ENCODE results near the gene LDAH.
"Not testable (repeated sequence)": the region's sequence is repeated elsewhere in the genome, so short reads cannot be mapped to it uniquely, and the experiment has no call there.

The LDAH gene

DNA sequence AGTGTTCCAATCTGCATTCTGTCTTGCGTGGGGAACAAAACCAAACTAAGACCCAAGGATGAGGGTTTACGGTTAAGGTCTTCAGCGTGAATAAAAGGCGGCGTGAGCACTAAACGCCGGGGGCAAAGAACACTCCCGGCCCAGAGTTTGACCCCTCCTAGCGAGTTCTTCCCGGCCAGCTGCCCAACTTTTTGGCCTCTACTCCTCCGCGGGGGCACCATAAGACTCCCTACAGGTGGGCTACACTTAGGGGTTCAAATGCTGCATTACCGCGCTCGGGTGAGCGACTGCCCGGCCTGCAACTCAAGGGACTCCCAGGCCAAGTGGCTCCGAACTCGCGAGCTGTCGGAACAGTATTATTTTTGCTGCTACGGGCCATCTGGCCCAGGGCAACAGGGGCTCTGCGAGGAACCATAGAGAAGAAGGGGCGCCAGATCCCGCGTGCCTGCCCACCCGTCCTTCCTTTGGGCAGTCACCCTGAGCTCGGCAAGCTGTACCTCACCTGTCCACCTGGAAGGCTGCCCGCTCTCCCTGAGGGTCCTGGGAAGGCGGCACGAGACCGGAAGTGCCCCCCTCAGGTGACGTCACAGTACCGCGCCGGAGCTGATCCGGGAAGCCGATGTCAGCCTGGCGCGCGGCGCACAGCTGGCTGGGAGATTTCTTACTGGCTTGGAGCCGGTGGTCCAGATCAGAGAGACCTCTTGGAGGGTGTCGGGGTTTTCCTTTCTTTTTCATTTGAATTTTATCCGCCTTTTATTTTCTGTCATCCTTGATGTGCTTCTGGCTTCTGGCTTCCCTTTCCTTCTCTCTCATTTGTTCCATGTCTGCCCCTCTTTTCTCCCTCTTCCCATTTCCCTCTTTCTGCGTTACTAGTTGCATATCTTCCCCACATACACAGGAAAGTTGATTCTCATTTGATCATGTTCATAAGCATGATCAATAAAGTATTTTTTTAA, at the start of gene LDAH:
Gene LDAH, minus strand, starts transcription at position 567 of the 956 bp plus-strand sequence. CDS start 21,638 bp downstream, outside the sequence.
- DNase-seq, result peak; percentile 66 to 84 (median 70)

DNA sequence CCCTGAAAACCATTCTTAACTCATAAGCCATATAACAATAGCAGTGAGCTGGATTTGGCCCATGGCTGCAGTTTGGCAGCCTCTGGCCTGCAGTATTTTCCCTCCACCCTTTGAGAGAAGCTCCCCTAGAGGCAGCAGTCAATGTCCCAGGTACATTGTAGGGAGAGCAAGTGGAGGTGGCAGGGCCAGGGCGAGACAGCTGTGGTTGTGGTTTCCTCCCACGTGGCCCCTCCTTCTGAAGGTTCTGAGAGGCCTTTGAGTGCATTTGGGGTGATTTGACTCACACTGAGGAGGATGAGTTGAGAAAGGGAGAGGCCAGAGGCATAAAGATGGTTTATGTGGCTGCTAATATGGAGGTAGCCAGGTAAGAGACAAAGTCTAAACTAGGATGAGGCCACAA, 45.5 kb upstream of the LDAH start:
- peak in 2 of 6 experiments; percentile 11 to 19 for DNase-seq

DNA sequence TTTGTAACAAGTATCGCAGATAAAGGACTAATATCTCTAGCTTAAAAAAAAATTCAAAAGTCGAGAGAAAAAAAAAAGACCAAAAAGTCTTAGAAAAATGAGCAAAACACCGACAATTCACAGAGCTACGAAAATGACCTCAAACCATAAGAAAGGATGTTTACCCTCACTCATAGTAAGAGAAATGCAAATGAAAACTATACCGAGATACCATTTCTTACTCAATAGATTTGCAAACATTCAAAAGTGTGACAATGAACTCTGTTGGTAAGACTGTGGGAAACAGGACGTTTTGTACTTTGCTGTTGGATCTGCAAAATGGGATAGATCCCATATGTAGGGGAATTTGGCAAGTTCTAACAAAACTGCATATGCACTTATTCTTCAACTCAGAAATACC, 39.9 kb upstream of the LDAH start:
- no peak for DNase-seq

GRCh38 chr2:20855456-20855855, 32.6 kb upstream of the LDAH start:
- DNase-seq, result no peak

DNA sequence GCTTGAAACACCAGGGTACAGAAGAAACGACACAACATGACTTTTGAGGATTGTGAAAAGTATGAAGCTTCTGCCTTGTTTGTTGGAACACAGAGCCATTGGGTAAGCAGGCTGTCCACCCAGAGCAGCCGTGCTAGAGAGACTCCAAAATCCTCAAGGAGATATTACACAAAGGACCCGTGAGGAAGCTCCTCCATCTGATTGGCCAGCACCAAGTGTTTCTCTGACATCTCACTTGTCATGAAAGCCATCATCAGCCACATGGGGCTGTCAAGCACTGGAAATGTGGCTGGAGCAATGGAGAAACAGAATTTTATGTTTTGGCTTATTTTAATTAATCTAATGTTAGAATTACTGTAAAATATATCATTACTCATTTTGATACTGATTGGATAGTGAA, 29.8 kb upstream of the LDAH start:
- DNase-seq, result no peak

DNA sequence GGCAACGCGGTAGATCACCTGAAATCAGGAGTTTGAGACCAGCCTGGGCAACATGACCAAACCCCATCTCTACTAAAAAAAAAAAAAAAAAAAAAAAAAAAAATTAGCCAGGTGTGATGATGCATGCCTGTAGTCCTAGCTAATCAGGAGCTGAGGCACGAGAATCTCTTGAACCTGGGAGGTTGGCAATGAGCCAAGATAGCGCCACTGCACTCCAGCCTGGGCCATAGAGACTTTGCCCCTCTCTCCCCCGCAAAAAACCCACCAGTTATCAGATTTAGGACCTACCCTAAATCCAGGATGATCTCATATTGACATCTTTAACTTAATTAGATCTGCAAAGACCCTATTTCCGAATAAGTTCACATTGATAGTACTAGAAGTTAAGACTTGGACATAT, 29.2 kb upstream of the LDAH start:
- no peak for DNase-seq

DNA sequence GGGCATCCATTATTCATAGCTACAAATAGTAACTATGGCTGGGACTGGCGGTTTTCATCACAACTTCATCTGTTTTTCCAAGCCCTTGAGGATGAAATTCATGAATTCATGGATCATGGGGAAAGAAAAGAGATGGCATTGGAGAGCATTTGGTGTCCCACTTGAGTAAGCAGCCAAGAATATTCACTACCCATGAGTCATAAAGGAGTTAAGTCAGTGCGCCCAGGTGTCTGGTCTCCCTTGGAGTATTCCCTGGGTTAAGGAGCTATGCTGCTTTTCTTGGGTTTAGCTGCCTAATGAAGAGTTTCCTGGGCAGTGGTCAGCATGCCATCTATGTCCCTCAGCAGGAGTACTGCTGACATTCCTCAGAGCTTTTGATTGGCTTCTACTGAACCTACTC, 21.3 kb upstream of the LDAH start:
- DNase-seq, result no peak

DNA sequence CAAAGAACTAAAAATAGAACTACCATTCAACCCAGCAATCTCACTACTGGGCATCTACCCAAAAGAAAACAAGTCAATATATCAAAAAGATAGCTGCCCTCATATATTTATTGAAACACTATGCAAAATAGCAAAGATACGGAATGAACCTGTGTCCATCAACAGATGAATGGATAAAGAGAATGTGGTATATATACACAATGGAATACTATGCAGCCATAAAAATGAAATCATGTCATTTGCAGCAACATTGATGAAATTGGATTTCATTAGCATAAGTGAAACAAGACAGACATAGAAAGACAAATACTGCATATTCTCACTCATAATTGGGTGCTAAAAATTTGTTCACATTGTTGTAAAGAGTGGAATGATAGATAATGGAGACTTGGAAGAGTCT, 16.2 kb upstream of the LDAH start:
- no peak for DNase-seq

- no peak for DNase-seq
Measured at GRCh38 chr2:20838016-20838415, 15.1 kb upstream of the LDAH start.

GRCh38 chr2:20836521-20836920, 13.6 kb upstream of the LDAH start:
- no peak for DNase-seq

DNA sequence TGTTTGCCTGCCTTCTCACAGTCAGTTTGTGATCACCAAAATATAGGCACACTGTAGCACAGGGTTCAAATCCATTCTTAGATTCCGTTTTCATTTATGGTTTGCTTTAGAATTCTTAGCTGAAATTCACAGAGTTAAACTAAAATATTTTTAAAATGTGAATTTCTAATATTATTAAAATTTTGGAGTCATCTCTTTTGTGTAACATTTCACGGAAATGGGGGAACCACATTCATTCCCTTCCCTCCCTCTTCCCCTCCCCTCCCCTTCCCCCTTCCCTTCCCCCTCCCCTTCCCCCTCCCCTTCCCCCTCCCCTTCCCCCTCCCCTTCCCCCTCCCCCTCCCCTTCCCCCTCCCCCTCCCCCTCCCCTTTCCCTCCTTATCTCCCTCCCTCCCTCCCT, 11.4 kb upstream of the LDAH start:
- no peak for DNase-seq

DNA sequence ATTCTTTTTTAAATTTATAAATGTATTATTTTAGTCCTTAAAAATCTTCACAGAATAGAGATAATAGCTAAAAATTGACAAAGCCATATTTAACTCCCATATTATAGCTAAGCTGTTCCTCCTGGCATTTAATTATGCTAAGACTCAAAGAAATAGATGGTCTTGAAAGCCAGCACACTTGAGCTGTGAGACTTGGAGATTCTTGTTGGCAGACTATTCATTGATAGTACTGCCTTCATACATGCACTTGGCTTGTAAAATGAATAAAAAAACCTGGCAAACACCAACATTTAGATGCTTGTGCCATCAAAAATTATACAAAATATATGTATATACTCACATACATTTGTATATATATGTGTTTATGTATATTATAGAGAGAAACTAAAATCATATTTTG, 9.7 kb upstream of the LDAH start:
- no peak for DNase-seq

DNA sequence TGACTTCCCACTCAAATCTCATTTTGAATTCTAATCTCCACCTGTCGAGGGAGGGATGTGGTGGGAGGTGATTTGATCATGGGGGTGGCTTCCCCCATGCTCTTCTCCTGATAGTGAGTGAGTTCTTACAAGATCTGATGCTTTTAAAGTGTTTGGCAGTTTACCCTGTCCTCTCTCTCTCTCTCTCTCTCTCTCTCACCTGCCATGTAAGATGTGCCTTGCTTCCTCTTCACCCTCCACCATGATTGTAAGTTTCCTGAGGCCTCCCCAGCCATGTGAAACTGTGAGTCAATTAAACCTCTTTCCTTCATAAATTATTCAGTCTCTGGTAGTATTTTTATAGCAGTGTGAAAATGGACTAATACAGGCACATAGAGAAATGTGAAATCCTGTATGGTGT, 7.0 kb upstream of the LDAH start:
- no peak for DNase-seq

DNA sequence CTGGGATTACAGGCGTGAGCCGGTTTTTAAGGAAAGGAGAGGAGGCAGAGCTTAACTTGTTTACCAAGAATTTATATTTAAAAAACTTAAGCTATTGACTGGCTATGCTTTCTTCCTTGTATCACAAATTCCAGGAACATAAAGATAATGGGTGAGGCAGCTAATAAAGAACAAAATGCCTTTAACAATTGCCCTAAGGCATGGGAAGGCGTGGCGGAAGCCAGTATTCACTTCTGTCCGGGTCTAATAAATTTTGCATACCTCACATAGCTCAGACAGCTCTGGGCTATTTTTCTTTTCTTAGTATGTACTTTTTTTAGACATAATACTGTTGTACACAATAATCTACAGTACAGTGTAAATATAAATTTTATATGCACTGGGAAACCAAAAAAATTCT, 1.0 kb upstream of the LDAH start:
- DNase-seq, result no peak

GRCh38 chr2:20818820-20819219, 4.1 kb downstream of the LDAH start:
- no peak for DNase-seq

- no peak for DNase-seq
Measured at GRCh38 chr2:20815216-20815615, 7.7 kb downstream of the LDAH start.

- DNase-seq, result no peak
Measured at GRCh38 chr2:20812779-20813178, 10.1 kb downstream of the LDAH start.

GRCh38 chr2:20806286-20806685, 16.6 kb downstream of the LDAH start:
- DNase-seq, result no peak

- DNase-seq, result no peak
Measured at GRCh38 chr2:20803974-20804373, 18.9 kb downstream of the LDAH start.

DNA sequence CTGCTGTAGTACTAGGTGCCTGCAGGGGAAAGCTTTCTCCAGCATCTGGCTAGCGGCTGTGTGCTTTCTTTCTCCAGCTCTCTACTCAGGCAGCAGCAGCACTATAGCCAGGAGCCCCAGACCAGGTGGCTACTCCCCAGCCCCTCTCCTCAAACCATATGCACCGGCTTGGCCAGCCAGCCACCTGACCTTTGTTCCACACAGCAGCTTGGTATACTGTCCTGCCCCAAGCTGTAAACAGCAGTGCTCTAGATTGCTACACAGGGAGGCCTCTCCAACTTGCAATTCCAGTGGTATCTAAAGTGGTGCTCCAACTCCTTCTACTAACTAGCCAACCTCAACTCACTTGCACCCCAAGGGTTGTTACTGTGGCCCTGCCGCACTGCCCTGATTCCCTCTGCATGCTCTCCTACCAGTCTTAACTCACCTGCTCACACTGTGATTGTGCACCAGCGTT, 19.6 kb downstream of the LDAH start:
- DNase-seq, result no peak

DNA sequence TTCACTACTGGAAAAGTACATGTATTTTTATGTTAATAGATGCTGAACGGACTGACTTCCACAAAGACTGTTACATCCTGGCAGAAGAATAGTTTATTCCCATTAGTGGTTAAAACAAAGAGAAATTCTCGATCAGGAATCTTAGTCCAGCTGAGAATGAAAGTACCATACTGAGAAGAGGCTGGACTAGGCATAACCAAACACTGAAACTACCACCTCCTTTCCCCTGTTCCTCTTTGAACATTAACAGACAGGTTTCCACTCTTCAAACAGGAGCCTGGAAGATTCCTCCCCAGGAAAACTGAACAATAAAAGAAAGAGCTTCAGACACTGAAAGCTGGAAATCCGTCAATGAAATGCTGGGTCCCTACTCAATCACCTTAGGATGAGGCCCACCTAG, 25.8 kb downstream of the LDAH start:
- no peak for DNase-seq

DNA sequence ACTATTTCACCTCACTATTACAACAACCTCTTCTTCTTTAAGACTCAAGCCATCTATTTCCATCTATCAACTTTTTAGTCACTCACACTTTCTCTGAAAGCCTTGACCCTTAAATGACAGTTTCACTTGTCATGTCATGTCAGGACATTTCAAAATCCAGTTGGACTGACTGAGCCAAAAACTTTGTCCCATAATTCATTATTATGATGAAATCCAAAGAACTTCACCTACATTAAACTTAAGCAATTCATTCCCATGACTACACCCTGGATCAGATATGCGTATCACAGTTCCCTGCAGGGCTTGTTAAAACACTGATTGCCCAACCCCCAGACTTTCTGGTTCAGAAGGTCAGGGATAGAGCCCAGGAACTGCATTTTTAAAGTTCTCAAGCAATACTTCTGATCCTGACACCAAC, 26.5 kb downstream of the LDAH start:
- DNase-seq, result no peak

DNA sequence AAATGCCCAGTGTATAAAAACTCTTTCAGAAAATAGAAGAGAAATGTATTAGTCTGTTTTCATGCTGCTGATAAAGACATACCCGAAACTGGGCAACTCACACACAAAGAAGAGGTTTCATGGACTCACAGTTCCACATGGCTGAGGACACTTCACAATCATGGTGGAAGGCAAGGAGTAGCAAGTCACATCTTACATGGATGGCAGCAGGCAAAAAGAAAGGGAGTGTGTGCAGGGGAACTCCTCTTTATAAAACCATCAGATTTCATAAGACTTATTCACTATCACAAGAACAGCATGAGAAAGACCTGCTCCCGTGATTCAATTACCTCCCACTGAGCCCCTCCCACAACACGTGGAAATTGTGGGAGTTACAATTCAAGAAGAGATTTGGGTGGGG, 29.0 kb downstream of the LDAH start:
- not testable (repeated sequence) for DNase-seq

GRCh38 chr2:20781656-20782265, 41.1 kb downstream of the LDAH start:
- peak in 1 of 6 experiments; percentile 1 for DNase-seq
